IgD-negative memory B cell (primary cell): ENCODE results near the gene HEMK1. TPM values are rescaled to one million over a fixed set of nuclear protein-coding genes. Genes with fewer than 3 reads are reported as not detected.

Experiments used
- H3K27ac Mint-ChIP-seq, 3 donors: one replicate each; pipeline ENCODE4 v1.8.0; 2020 to 2022; ENCODE audit warnings: mild to moderate bottlenecking in 3 of 3, mixed read lengths in 3 of 3, moderate library complexity in 1 of 3
- H3K27me3 Mint-ChIP-seq: one replicate; pipeline ENCODE4 v1.8.0; 2021; ENCODE audit warnings: mixed read lengths
- H3K36me3 Mint-ChIP-seq: one replicate; pipeline ENCODE4 v1.8.0; 2020; ENCODE audit warnings: mild to moderate bottlenecking, mixed read lengths
- H3K4me1 Mint-ChIP-seq, 3 donors: one replicate each; pipeline ENCODE4 v1.8.0; 2020 to 2022; ENCODE audit warnings: mixed read lengths in 3 of 3, mild to moderate bottlenecking in 1 of 3
- H3K4me3 Mint-ChIP-seq, 4 donors: one replicate each; pipeline ENCODE4 v1.8.0; 2020 to 2022; ENCODE audit warnings: mild to moderate bottlenecking in 4 of 4, mixed read lengths in 4 of 4, moderate library complexity in 3 of 4
- H3K9me3 Mint-ChIP-seq, 3 donors: one replicate each; pipeline ENCODE4 v1.8.0; 2020 to 2021; ENCODE audit warnings: mixed read lengths in 3 of 3, mild to moderate bottlenecking in 1 of 3
- polyA plus RNA-seq: library from polyadenylated mRNA; unstranded; fragments of 300-500 nt; fragmentation: Illumina TruSeq; gene quantifications from one replicate; pipeline ENCODE4 v1.2.3, GENCODE V29; 2021

HEMK1 gene
- polyA plus RNA-seq, 1 donor from 2014 or later, result 30.5 TPM

DNA sequence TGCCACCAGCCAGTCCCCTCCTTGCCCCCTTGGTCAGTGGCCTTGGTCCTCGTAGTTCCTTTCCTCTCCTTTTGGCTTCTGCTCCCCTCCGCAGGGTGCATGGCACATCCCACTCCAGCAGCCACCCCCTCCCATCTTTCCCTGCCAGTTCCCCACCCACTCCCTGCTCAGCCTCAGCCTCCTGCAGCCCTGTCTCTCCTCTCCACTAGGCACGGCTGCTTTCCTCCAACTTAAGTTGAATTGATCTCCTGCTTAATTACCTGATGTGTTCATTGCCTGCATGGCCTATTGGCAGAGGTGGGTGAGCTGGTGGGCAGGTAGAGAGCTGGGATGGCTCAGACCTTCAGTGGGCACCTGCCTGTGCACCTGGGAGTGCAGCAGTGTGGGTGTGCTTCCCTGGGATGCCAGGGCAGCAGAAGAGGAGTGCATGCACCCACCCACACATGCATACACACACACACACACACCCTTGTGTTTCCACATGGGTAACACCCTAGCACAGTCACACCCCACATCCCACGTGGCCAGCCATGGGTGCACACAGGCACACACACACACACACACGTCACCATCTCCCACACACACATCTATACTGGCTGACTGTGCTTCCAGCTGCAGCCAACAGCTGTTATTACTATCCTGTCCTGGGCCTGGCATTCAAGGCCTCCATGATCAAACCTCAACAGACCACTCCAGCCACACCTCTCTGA lies 32.7 kb upstream of the HEMK1 start:
- H3K27ac Mint-ChIP-seq, result no peak overlapping the region
- no peaks in the 10 kb centered on the region for H3K4me1 Mint-ChIP-seq
- peaks cover 3% of the 10 kb centered on the region for H3K36me3 Mint-ChIP-seq
- no peak overlapping the region for H3K4me3 Mint-ChIP-seq
- H3K27me3 Mint-ChIP-seq, result peaks cover 21% of the 10 kb centered on the region
- H3K9me3 Mint-ChIP-seq, result no peaks in the 10 kb centered on the region

DNA sequence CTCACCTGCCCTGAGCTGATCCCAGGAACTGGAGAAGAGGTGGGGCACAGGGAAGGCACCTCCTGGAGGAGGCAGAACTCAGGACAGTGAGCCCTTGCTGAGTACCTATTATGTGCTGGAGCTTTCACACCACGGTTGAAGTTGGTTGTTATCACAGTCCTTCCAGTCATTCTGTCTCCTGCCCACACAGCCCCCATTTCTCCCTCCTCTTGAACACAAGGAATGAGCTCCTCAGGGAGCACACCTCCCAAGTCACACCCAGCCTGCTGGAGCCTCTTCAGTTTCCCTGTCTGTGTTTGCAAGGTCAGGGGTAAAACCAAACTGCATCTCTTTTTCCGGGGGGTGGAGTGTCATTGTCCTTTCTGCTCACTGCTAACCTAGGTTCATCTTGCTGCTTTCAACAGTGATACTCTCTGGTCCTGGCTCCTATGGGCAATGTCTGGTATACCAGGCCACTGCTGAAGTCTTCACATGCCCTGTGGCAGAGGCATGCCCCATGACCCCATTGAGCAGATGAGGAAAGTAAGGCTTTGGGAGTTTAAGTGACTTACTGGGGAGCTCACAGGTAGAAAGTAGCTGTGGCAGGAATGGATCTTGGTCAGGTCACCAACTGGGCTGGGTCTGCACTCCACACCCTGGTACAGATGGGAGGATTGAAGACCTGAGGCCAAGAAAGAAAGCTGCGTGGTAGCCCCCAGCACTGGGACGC lies 31.7 kb upstream of the HEMK1 start:
- no peaks in the 10 kb centered on the region for H3K36me3 Mint-ChIP-seq
- H3K27ac Mint-ChIP-seq, result no peak overlapping the region
- H3K9me3 Mint-ChIP-seq, result peaks cover 0 to 1% (median 0%) of the 10 kb centered on the region in 3 donors
- H3K4me1 Mint-ChIP-seq, result no peaks in the 10 kb centered on the region
- peaks cover 16% of the 10 kb centered on the region for H3K27me3 Mint-ChIP-seq
- no peak overlapping the region for H3K4me3 Mint-ChIP-seq

DNA sequence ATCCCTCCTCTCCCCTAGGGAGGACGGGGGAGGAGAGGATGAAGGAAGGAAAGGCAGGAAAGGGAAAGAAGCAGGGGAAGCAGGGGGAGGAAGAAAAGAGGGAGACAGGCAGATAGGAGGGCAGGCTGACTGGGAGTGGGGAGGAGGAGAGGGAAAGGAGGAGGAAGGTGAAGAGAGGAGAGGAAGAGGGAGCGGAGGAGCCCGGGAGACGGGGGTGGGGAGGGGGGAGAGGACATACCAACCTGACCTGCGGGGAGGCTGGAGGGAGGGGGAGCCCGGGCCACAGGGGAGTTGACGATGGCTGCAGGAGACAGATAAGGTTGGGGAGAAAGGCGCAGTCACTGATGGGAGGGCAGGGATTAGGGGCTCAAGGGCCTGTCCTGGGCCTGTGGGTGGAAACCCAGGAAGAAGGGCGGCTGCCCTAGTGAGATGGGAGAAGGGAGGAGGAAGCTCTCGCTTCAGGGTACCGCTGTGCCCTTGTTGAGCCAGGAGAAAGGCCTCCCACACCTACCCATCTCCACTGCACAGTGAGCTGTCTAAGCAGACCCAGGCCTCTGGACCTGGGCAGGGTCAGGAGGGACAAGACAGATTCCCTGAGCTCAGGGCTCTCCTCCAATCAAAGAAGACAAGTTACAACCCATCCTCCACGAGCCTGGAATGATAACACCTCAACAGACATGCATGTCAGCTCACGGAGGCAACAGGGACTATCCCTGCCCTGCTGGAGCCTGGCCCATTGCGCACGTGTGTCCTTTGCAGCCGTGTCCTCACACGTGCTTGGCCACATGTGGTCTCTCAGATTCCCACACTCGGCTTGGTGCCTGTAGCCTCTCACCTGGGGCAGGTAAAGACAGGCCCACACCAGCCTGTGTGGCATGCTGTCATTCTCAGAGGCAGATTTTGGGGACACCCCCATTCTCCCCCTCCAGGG lies 29.7 kb upstream of the HEMK1 start:
- peak overlapping the region in 1 of 3 donors; percentile 31 for H3K27ac Mint-ChIP-seq
- no peaks in the 10 kb centered on the region for H3K4me1 Mint-ChIP-seq
- peaks cover 0 to 1% (median 0%) of the 10 kb centered on the region in 3 donors for H3K9me3 Mint-ChIP-seq
- H3K27me3 Mint-ChIP-seq, result peaks cover 16% of the 10 kb centered on the region
- no peaks in the 10 kb centered on the region for H3K36me3 Mint-ChIP-seq
- no peak overlapping the region for H3K4me3 Mint-ChIP-seq

- peaks cover 9% of the 10 kb centered on the region for H3K27me3 Mint-ChIP-seq
- H3K4me1 Mint-ChIP-seq, result no peaks in the 10 kb centered on the region
- H3K9me3 Mint-ChIP-seq, result peaks cover 0 to 1% (median 0%) of the 10 kb centered on the region in 3 donors
- no peak overlapping the region for H3K4me3 Mint-ChIP-seq
- no peaks in the 10 kb centered on the region for H3K36me3 Mint-ChIP-seq
- H3K27ac Mint-ChIP-seq, result no peak overlapping the region
Measured at GRCh38 chr3:50542177-50543034, 26.9 kb upstream of the HEMK1 start.

GRCh38 chr3:50545781-50546180 lies 23.5 kb upstream of the HEMK1 start:
- Mint-ChIP-seq H3K36me3 (no peaks in the 10 kb centered on the region), H3K27me3 (no peaks in the 10 kb centered on the region), H3K4me1 (no peaks in the 10 kb centered on the region), H3K9me3 (peaks cover 0 to 1% (median 0%) of the 10 kb centered on the region in 3 donors), H3K27ac (no peak overlapping the region), H3K4me3 (no peak overlapping the region)

DNA sequence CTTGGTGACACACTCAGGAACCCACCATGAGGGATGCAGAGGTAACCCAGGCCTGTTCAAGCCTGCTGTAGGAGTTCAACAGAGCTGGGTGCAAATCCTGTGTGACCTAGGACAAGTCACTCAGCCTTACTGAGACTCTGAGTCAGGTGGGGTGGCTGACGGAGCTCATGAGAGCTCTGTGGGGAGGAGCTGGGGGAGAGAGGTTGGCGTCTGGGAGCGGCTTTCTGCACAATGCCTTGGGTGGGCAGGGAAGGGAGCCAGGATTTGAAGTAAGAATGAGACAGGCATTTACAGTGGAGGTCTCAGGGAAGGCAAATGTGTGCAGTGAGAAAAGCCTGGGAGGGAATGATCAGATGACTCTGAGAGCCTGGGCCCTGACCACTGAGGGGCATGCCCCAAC lies 20.1 kb upstream of the HEMK1 start:
- H3K27me3 Mint-ChIP-seq, result no peaks in the 10 kb centered on the region
- no peaks in the 10 kb centered on the region for H3K36me3 Mint-ChIP-seq
- H3K27ac Mint-ChIP-seq, result no peak overlapping the region
- H3K4me1 Mint-ChIP-seq, result no peaks in the 10 kb centered on the region
- H3K9me3 Mint-ChIP-seq, result no peaks in the 10 kb centered on the region
- no peak overlapping the region for H3K4me3 Mint-ChIP-seq

DNA sequence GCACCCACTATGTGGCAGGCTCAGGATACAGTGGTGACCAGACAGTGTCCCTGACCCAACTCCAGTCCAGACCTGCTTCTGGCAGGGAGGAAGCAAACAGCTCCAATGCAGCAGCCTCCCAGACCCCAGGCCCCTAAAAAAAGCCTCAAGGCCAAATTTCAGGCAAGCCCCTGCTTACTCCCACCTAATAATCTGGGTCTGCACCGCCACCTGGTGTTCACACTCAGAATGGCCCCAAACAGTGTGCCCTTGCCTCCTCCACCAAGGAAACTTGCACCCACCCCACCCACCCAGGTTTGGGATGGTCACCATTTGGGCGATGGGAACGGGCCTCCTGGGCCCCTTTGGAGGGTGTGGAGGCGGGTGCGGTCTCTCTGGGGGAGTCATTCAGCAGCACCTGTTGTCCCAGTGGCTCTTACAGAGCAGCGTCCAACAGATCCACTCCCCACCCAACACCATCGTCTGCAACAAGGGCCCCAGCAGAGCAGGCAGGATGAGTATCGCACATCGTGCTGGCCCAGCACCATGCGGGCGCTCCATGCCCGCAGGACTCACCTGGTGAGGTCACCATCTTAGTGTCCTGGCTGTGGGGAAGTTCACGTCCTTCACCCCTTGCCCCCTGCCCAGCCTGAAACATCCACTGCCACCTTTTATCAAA lies 19.1 kb upstream of the HEMK1 start:
- Mint-ChIP-seq H3K9me3 (no peaks in the 10 kb centered on the region), H3K36me3 (no peaks in the 10 kb centered on the region), H3K4me3 (peak overlapping the region in 1 of 4 donors; percentile 78), H3K4me1 (no peaks in the 10 kb centered on the region), H3K27me3 (no peaks in the 10 kb centered on the region), H3K27ac (no peak overlapping the region)

- Mint-ChIP-seq H3K9me3 (no peaks in the 10 kb centered on the region), H3K4me3 (no peak overlapping the region), H3K27ac (peak overlapping the region in 1 of 3 donors; percentile 53)
Measured at GRCh38 chr3:50551054-50551659, 18.2 kb upstream of the HEMK1 start.

DNA sequence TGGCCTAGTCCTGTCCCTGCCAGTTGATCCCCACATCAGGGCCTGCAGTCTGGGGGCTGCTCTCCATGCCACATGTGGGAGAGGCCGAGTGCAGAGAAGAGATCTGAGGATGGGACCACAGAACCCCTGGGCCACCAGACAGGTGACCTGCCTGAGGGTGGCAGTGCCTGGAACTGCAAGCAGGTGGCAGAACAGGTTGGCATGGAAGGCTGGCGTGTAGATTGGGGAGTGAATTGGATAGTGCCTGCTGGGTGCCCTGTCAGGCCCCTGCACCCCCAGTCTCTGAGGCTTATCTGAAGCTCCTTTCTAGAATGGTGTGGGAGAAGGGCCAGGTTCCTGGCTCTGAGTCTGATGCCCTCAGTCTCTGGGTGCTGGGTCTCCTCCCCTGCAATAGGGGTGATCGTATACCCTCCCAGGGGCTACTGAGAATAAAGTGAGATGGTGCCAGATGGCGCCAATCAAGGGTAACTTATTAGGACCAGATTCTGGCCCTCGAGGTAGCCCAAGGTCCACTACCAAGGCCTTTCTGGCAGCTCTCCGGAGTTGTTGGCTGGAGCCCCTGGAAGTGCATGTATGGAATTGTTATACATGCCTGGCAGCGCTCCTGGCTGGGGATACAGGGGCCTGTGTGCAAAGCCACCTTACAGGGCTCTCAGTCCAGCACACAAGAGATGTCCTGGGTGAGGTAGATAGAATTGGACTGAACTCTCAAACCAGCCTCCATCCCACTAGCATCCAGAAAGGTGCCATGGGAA lies 17.5 kb upstream of the HEMK1 start:
- H3K27me3 Mint-ChIP-seq, result no peaks in the 10 kb centered on the region
- H3K27ac Mint-ChIP-seq, result no peak overlapping the region
- H3K9me3 Mint-ChIP-seq, result no peaks in the 10 kb centered on the region
- H3K4me3 Mint-ChIP-seq, result no peak overlapping the region
- no peaks in the 10 kb centered on the region for H3K36me3 Mint-ChIP-seq
- no peaks in the 10 kb centered on the region for H3K4me1 Mint-ChIP-seq

More at GRCh38 chr3:50551054-50551659, 18.2 kb upstream of the HEMK1 start:
- Mint-ChIP-seq H3K4me1 (no peaks in the 10 kb centered on the region), H3K27me3 (no peaks in the 10 kb centered on the region), H3K36me3 (no peaks in the 10 kb centered on the region)

DNA sequence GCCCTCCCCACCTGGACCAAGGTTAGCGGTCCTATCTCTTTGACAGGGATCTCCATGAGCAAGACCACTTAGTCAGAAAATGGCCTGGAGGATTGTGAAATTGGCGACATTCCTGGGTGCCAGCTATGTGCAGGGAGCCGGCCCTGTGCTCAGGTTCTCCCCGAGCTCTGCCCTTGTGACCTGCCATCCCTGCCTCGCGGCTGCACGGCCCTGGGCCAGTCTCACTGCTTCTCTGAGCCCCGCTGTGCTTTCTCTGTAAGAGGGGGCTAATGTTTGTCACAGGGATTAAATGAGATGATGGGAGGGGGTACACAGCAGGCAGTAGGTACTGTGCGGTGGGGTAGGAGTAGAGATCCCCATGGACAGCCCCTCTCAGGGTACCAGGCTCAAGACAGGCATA lies 16.7 kb upstream of the HEMK1 start:
- Mint-ChIP-seq H3K27me3 (no peaks in the 10 kb centered on the region), H3K4me3 (no peak overlapping the region), H3K27ac (peak overlapping the region in 1 of 3 donors; percentile 13), H3K36me3 (no peaks in the 10 kb centered on the region), H3K9me3 (no peaks in the 10 kb centered on the region), H3K4me1 (no peaks in the 10 kb centered on the region)

DNA sequence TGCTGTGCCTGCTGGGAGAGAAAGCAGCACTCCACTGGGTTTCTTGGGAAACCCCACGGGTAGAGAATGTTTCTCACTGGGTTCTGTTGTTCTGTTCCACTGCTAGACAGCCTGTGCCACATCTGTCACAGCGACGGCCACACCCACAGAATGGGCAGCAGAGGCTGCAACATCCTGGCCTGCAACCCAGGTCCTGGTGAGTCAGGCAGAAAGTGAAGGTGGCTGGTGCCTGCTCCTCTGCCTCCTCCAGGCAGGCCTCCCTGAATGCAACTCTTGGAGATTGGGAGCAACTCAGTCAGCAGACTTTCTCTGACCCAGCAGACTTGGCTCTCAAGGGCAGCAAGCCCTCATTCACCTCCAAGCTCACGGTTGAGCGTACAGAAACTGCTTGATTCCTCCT lies 14.8 kb upstream of the HEMK1 start:
- Mint-ChIP-seq H3K36me3 (no peaks in the 10 kb centered on the region), H3K27ac (no peak overlapping the region), H3K4me3 (no peak overlapping the region), H3K4me1 (no peaks in the 10 kb centered on the region), H3K27me3 (no peaks in the 10 kb centered on the region), H3K9me3 (no peaks in the 10 kb centered on the region)

DNA sequence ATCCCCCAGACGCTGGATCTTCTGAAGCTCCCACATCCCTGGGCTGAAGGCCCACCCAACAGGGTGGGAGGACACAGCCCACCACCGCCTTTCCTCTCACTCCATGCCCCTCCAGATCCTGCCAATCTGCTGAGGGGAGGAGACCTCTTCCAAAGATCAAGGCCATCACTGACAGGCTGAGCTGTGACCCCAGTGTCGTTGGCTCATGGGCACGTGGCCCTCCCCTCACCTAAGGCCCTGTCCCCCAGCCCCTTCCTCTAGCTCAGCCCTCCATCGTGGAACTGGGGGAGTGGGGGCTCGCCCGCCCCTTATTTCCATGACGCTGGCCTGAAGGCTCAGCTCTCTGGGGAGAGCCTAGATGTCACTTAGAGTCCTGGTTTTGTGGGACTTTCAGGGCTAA lies 12.2 kb upstream of the HEMK1 start:
- Mint-ChIP-seq H3K4me1 (no peaks in the 10 kb centered on the region), H3K4me3 (no peak overlapping the region), H3K27ac (peak overlapping the region in 1 of 3 donors; percentile 19), H3K9me3 (no peaks in the 10 kb centered on the region), H3K36me3 (no peaks in the 10 kb centered on the region), H3K27me3 (no peaks in the 10 kb centered on the region)

DNA sequence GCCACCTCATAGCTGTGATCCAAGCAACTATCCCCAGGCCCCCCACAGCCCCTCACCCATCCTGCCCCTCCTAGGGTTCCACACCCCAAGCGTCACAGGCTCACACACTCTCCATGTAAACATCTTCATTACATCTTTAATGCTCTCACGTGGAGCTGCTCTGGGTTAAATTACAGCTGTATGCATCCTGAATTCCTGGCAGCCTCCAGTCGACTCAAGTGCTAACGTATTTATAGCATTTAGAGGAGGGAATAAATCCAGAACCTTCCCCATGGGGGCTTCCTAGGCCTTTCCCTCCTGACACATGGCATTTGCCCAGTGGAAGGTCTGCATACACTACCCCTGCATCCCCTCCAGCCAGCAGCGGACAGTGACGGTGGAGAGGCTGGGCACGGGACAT lies 11.4 kb upstream of the HEMK1 start:
- no peak overlapping the region for H3K27ac Mint-ChIP-seq
- no peaks in the 10 kb centered on the region for H3K27me3 Mint-ChIP-seq

More for the DNA sequence above, 11.4 kb upstream of the HEMK1 start:
- Mint-ChIP-seq H3K4me1 (no peaks in the 10 kb centered on the region), H3K4me3 (no peak overlapping the region), H3K9me3 (no peaks in the 10 kb centered on the region), H3K36me3 (no peaks in the 10 kb centered on the region)
